ENCODE results near the gene LRRC4C.
"Not testable (repeated sequence)": the region's sequence is repeated elsewhere in the genome, so short reads cannot be mapped to it uniquely, and the experiment has no call there.

The LRRC4C gene

GRCh38 chr11:40987776-40988435, 471.5 kb downstream of the LRRC4C start:
- Mint-ChIP-seq H3K4me1 (ENCODE audit: low read depth) (no peaks in the 10 kb centered on the region), H3K27me3 (no peaks in the 10 kb centered on the region)

DNA sequence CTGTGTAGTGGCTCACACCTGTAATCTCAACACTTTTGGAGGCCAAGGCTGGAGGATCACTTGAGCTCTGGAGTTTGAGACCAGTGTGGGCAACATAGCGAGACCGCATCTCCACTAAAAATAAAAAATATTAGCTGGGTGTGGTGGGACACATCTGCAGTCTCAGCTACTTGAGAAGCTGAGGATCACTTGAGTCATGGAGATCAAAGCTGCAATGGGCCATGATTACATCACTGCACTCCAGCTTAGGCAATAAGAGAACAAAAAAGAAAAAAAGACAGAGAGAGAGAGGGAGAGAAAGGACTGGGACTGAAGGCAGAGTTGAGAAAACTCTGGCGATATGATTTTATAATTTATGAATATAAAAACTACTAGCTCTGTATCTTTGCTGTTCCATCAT, 473.1 kb downstream of the LRRC4C start:
- Mint-ChIP-seq H3K27me3 (no peaks in the 10 kb centered on the region), H3K36me3 (ENCODE audit: low read depth) (no peaks in the 10 kb centered on the region), H3K4me1 (ENCODE audit: low read depth) (no peaks in the 10 kb centered on the region), H3K9me3 (peaks cover 31% of the 10 kb centered on the region), H3K27ac (no peak overlapping the region), H3K4me3 (no peak overlapping the region)
- no peak for DNase-seq

More at GRCh38 chr11:40987776-40988435, 471.5 kb downstream of the LRRC4C start:
- Mint-ChIP-seq H3K36me3 (ENCODE audit: low read depth) (no peaks in the 10 kb centered on the region), H3K9me3 (peaks cover 26% of the 10 kb centered on the region), H3K4me3 (no peak overlapping the region), H3K27ac (no peak overlapping the region)
- DNase-seq = no peak

DNA sequence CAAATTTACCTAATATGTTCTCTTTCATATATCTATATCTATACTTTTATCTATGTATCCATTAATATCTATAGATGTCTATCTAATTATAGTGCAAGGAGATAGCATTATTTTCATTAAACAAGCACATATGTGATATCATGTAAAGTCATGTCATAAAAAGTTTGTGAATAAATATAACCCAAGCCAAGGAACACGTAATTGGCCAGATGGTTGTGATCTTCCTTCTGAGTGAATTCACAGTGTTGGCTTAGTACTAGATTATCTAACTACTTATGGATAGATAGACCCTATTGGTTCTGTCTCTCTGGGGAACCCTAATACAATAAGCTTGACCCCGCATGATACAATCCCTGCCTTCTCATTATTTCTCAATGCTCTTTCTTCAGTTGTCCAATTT, 484.4 kb downstream of the LRRC4C start:
- no peak for DNase-seq
- H3K27me3 Mint-ChIP-seq = no peaks in the 10 kb centered on the region
- peaks cover 21% of the 10 kb centered on the region for H3K9me3 Mint-ChIP-seq
- no peaks in the 10 kb centered on the region for H3K36me3 Mint-ChIP-seq (ENCODE audit: low read depth)
- no peaks in the 10 kb centered on the region for H3K4me1 Mint-ChIP-seq (ENCODE audit: low read depth)
- no peak overlapping the region for H3K27ac Mint-ChIP-seq
- H3K4me3 Mint-ChIP-seq = no peak overlapping the region

DNA sequence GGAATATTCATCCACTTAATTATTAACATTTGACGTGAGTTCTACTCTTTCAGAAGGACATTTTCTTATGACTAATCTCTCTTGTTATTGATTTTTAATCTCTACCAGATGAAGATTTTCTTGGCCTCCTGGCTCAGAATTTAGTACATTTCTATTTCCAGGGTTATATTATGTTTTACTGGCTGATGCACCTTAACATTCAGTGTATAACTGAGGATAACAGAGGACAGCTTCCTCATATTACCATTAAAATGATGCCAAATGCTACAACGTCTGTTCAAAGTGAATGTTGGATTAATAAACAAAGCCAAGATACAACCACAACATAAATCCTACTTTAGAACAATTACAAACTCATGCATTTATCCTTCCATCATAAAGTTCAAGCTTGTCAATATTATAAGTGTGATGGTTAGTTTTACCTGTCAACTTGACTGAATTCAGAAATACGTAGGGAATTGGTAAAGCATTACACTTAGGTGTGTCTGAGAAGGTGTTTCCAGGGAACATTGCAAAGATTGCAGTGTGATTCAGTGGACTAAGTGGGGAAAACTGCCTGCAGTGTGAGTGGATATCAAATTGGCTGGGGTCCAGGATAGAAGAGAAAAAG, 485.2 kb downstream of the LRRC4C start:
- H3K4me3 Mint-ChIP-seq = no peak overlapping the region
- no peak overlapping the region for H3K27ac Mint-ChIP-seq
- H3K27me3 Mint-ChIP-seq = no peaks in the 10 kb centered on the region
- no peaks in the 10 kb centered on the region for H3K36me3 Mint-ChIP-seq (ENCODE audit: low read depth)
- no peaks in the 10 kb centered on the region for H3K4me1 Mint-ChIP-seq (ENCODE audit: low read depth)
- DNase-seq = no peak
- H3K9me3 Mint-ChIP-seq = peaks cover 25% of the 10 kb centered on the region

DNA sequence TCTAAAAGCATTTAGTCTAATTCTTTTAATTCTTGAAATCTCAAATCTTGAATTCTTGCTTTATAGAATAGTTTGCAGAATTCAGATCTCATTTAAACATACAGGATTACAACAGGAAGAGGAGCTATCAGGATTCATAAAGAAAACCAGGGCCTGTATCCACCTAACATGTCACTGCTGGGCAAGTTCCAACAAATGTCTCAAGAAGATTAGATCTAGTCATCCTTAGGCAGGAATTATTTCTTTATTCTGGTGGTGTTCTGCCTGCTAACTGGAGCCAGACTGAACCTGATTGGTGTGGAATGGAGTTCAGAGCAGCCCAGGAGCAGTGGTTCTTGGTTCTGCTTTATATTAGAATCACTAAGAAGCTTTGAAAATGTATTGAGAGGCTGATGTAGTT, 500.7 kb downstream of the LRRC4C start:
- no peak overlapping the region for H3K27ac Mint-ChIP-seq
- H3K9me3 Mint-ChIP-seq = peaks cover 19% of the 10 kb centered on the region
- H3K4me3 Mint-ChIP-seq = no peak overlapping the region
- H3K36me3 Mint-ChIP-seq (ENCODE audit: low read depth) = no peaks in the 10 kb centered on the region
- DNase-seq = no peak
- H3K27me3 Mint-ChIP-seq = no peaks in the 10 kb centered on the region
- H3K4me1 Mint-ChIP-seq (ENCODE audit: low read depth) = no peaks in the 10 kb centered on the region

GRCh38 chr11:40952479-40952878, 507.0 kb downstream of the LRRC4C start:
- Mint-ChIP-seq H3K4me1 (ENCODE audit: low read depth) (no peaks in the 10 kb centered on the region), H3K4me3 (no peak overlapping the region), H3K9me3 (peaks cover 21% of the 10 kb centered on the region), H3K36me3 (ENCODE audit: low read depth) (no peaks in the 10 kb centered on the region), H3K27ac (no peak overlapping the region), H3K27me3 (no peaks in the 10 kb centered on the region)
- DNase-seq = no peak

- Mint-ChIP-seq H3K36me3 (ENCODE audit: low read depth) (no peaks in the 10 kb centered on the region), H3K27ac (no peak overlapping the region), H3K27me3 (no peaks in the 10 kb centered on the region), H3K9me3 (peaks cover 25% of the 10 kb centered on the region), H3K4me3 (no peak overlapping the region), H3K4me1 (ENCODE audit: low read depth) (no peaks in the 10 kb centered on the region)
- DNase-seq = no peak
Observed at GRCh38 chr11:40938002-40938401, 521.5 kb downstream of the LRRC4C start.

- Mint-ChIP-seq H3K4me3 (no peak overlapping the region), H3K9me3 (peaks cover 24% of the 10 kb centered on the region), H3K4me1 (ENCODE audit: low read depth) (no peaks in the 10 kb centered on the region), H3K27ac (no peak overlapping the region), H3K27me3 (no peaks in the 10 kb centered on the region), H3K36me3 (ENCODE audit: low read depth) (no peaks in the 10 kb centered on the region)
- DNase-seq = no peak
Observed at GRCh38 chr11:40924915-40925314, 534.5 kb downstream of the LRRC4C start.

DNA sequence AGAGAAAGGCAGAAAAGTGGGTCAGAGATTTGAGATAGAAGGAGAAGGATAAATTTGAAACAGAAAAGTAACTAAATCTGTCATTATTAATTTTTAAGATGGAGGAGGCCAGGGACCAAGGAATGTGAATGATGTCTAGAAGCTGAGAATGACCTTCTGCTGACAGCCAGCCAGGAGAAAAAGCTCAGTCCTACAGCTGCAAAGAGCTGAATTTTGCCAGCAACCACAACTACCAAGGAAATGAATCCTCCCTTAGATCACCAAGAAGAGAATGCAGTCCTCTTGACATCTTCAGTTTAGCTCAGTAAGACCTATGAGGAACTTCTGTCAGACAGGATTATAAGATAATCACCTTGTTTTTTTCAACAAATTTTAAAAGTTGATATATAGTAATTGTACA, 538.2 kb downstream of the LRRC4C start:
- peaks cover 20% of the 10 kb centered on the region for H3K9me3 Mint-ChIP-seq
- no peaks in the 10 kb centered on the region for H3K36me3 Mint-ChIP-seq (ENCODE audit: low read depth)
- no peaks in the 10 kb centered on the region for H3K27me3 Mint-ChIP-seq
- no peak overlapping the region for H3K27ac Mint-ChIP-seq
- H3K4me3 Mint-ChIP-seq = no peak overlapping the region
- H3K4me1 Mint-ChIP-seq (ENCODE audit: low read depth) = no peaks in the 10 kb centered on the region
- DNase-seq = no peak

- H3K27ac Mint-ChIP-seq; H3K4me1 Mint-ChIP-seq (ENCODE audit: low read depth); H3K4me3 Mint-ChIP-seq; DNase-seq; H3K27me3 Mint-ChIP-seq; H3K36me3 Mint-ChIP-seq (ENCODE audit: low read depth): not testable (repeated sequence)
- H3K9me3 Mint-ChIP-seq = peaks cover 23% of the 10 kb centered on the region
Observed at GRCh38 chr11:40910774-40911173, 548.7 kb downstream of the LRRC4C start.

DNA sequence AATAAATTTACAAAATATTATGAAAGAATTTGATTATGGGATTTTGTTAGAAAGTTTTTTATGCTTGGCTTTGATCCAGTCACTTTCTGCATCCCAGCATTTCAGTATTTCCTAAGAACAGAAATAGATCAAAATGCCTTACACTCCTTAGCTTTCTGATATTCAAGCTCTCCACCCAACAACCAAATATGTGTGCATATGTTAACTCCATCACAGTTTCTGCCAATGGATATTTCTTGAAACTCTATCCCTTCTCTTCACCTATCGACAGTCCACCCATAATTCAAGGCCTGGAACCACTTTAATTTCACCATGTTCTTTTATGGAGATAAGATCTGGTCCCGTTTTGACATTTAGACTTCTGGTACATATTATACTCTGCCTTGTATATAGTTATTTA, 565.0 kb downstream of the LRRC4C start:
- Mint-ChIP-seq H3K36me3 (ENCODE audit: low read depth) (no peaks in the 10 kb centered on the region), H3K27ac (no peak overlapping the region), H3K9me3 (peaks cover 18% of the 10 kb centered on the region), H3K4me3 (no peak overlapping the region), H3K27me3 (no peaks in the 10 kb centered on the region), H3K4me1 (ENCODE audit: low read depth) (no peaks in the 10 kb centered on the region)
- DNase-seq = no peak

GRCh38 chr11:40885250-40885954, 574.0 kb downstream of the LRRC4C start:
- Mint-ChIP-seq H3K27me3 (no peaks in the 10 kb centered on the region), H3K4me3 (no peak overlapping the region), H3K4me1 (ENCODE audit: low read depth) (no peaks in the 10 kb centered on the region), H3K9me3 (peaks cover 15% of the 10 kb centered on the region), H3K27ac (no peak overlapping the region), H3K36me3 (ENCODE audit: low read depth) (no peaks in the 10 kb centered on the region)
- DNase-seq = no peak

DNA sequence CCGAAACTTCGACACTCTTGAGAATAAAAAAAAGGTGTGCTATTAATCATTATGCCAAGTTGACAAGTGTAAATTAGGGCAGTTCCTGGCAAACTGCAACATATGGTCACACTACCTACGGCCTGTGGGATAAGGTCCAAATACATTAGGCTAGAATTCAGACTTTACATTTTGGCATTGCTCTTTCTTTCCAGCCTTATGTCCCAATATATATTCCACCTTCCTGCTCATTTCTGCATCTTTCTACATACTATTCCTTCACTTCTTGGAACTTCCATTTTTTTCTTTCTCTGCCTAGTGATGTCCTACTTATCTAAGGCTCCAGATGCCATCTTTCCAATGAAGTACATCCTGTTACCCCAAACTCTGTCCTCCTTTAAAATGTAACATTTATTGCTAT, 577.2 kb downstream of the LRRC4C start:
- no peaks in the 10 kb centered on the region for H3K27me3 Mint-ChIP-seq
- no peaks in the 10 kb centered on the region for H3K36me3 Mint-ChIP-seq (ENCODE audit: low read depth)
- peaks cover 18% of the 10 kb centered on the region for H3K9me3 Mint-ChIP-seq
- H3K27ac Mint-ChIP-seq = no peak overlapping the region
- no peak overlapping the region for H3K4me3 Mint-ChIP-seq
- no peaks in the 10 kb centered on the region for H3K4me1 Mint-ChIP-seq (ENCODE audit: low read depth)
- no peak for DNase-seq

DNA sequence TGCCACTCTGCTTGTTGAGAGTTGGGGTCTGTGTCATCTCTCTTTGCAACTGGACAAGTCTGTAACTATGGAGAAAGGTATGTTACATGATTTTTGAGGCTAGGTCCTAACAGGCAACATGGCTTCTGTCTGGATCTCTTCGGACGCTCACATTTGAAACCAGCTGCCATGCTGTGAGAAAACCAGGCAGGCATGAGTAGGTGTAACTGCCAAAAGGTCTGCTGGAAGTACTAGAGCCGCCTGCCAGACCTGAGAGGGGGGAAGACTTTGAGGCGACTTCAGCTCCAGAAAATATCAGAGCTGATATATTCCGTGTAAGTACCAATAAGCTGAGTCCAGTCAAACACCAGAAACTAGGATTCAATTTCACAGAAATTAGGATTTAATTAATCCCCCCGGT, 579.5 kb downstream of the LRRC4C start:
- H3K4me1 Mint-ChIP-seq (ENCODE audit: low read depth) = no peaks in the 10 kb centered on the region
- no peaks in the 10 kb centered on the region for H3K27me3 Mint-ChIP-seq
- no peak overlapping the region for H3K4me3 Mint-ChIP-seq
- DNase-seq = no peak
- H3K9me3 Mint-ChIP-seq = peaks cover 28% of the 10 kb centered on the region
- H3K27ac Mint-ChIP-seq = no peak overlapping the region
- H3K36me3 Mint-ChIP-seq (ENCODE audit: low read depth) = no peaks in the 10 kb centered on the region

- no peak overlapping the region for H3K4me3 Mint-ChIP-seq
- no peaks in the 10 kb centered on the region for H3K4me1 Mint-ChIP-seq (ENCODE audit: low read depth)
- peaks cover 26% of the 10 kb centered on the region for H3K9me3 Mint-ChIP-seq
- no peaks in the 10 kb centered on the region for H3K36me3 Mint-ChIP-seq (ENCODE audit: low read depth)
- DNase-seq = no peak
- H3K27ac Mint-ChIP-seq = no peak overlapping the region
- H3K27me3 Mint-ChIP-seq = no peaks in the 10 kb centered on the region
Observed at GRCh38 chr11:40877981-40878380, 581.5 kb downstream of the LRRC4C start.

Measured in activated T-cell treated with anti-CD3 and anti-CD28 coated beads, Interleukin-2, amount 50 U/mL, for 24 hours (primary cell).